ENCODE data around the gene KCTD18. TPM values are rescaled to one million over a fixed set of nuclear protein-coding genes. Genes with fewer than 3 reads are reported as not detected.

The KCTD18 gene
- total and polyA plus RNA-seq, 10 of the 15 experiments (the other 5 are each of a cell fraction or from before 2014, with no cell fraction given) = 1.4 to 16.9 (median 12.5) TPM

DNA sequence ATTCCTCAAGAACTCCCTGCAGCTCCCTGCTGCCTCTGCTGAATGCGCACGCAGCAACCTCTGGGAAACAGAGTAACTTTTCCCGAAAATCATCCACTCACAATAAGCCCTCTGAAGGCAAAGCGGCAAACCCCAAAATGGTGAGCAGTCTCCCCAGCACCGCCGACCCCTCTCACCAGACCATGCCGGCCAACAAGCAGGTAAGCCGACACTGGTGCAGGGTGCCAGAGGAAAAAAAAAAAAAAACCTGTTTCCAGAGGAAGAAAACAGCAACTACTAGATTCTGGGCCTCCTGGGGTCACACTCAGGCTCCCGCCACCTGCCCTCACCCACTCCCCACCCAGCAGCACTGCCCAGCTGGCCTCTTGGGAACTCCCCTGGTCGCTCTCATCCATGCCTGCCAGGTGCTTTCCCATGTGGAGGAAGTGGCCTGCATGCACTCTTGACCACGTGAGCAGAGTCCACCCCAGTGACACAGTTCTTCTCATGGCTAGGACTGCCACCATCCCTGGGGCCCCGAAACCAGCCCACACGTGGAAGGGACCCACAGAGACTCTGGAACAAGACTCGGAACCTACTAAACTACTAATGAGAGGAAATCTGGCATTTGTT lies 36.9 kb downstream of the KCTD18 start (continued):
- no peak for TF ChIP-seq POLR2AphosphoS2 (IDR thresholded peaks at IDR 0.05; ENCODE audit: low read depth, low read length)
- TF ChIP-seq, protein P1, sequence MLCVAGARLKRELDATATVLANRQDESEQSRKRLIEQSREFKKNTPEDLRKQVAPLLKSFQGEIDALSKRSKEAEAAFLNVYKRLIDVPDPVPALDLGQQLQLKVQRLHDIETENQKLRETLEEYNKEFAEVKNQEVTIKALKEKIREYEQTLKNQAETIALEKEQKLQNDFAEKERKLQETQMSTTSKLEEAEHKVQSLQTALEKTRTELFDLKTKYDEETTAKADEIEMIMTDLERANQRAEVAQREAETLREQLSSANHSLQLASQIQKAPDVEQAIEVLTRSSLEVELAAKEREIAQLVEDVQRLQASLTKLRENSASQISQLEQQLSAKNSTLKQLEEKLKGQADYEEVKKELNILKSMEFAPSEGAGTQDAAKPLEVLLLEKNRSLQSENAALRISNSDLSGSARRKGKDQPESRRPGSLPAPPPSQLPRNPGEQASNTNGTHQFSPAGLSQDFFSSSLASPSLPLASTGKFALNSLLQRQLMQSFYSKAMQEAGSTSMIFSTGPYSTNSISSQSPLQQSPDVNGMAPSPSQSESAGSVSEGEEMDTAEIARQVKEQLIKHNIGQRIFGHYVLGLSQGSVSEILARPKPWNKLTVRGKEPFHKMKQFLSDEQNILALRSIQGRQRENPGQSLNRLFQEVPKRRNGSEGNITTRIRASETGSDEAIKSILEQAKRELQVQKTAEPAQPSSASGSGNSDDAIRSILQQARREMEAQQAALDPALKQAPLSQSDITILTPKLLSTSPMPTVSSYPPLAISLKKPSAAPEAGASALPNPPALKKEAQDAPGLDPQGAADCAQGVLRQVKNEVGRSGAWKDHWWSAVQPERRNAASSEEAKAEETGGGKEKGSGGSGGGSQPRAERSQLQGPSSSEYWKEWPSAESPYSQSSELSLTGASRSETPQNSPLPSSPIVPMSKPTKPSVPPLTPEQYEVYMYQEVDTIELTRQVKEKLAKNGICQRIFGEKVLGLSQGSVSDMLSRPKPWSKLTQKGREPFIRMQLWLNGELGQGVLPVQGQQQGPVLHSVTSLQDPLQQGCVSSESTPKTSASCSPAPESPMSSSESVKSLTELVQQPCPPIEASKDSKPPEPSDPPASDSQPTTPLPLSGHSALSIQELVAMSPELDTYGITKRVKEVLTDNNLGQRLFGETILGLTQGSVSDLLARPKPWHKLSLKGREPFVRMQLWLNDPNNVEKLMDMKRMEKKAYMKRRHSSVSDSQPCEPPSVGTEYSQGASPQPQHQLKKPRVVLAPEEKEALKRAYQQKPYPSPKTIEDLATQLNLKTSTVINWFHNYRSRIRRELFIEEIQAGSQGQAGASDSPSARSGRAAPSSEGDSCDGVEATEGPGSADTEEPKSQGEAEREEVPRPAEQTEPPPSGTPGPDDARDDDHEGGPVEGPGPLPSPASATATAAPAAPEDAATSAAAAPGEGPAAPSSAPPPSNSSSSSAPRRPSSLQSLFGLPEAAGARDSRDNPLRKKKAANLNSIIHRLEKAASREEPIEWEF (IDR thresholded peaks at IDR 0.05; ENCODE audit: insufficient replicate concordance, low read depth, low read length) = no peak
- TF ChIP-seq STAT1 (conservative IDR thresholded peaks at IDR 0.05) = no peak
- TF ChIP-seq, protein P2, sequence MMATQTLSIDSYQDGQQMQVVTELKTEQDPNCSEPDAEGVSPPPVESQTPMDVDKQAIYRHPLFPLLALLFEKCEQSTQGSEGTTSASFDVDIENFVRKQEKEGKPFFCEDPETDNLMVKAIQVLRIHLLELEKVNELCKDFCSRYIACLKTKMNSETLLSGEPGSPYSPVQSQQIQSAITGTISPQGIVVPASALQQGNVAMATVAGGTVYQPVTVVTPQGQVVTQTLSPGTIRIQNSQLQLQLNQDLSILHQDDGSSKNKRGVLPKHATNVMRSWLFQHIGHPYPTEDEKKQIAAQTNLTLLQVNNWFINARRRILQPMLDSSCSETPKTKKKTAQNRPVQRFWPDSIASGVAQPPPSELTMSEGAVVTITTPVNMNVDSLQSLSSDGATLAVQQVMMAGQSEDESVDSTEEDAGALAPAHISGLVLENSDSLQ (IDR thresholded peaks at IDR 0.05) = no peak
- 0 out of 2 replicates have a peak, but pooled peaks have one; percentile 20 for TF ChIP-seq DPF2 (IDR thresholded peaks at IDR 0.05)
- no peak for TF ChIP-seq YBX1 (IDR thresholded peaks at IDR 0.05)
- TF ChIP-seq ZNF384 (IDR thresholded peaks at IDR 0.05; ENCODE audit: borderline replicate concordance, low read depth, low read length) = no peak
- TF ChIP-seq NRF1 (conservative IDR thresholded peaks at IDR 0.05; ENCODE audit: low read depth, low read length) = no peak
- TF ChIP-seq, protein P3, sequence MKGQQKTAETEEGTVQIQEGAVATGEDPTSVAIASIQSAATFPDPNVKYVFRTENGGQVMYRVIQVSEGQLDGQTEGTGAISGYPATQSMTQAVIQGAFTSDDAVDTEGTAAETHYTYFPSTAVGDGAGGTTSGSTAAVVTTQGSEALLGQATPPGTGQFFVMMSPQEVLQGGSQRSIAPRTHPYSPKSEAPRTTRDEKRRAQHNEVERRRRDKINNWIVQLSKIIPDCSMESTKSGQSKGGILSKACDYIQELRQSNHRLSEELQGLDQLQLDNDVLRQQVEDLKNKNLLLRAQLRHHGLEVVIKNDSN (IDR thresholded peaks at IDR 0.05; ENCODE audit: borderline replicate concordance, extremely low read length, insufficient read depth, low read depth, low read length) = peak; percentile 52
- 0 out of 2 replicates have a peak, but pooled peaks have one; percentile 12 for TF ChIP-seq MEF2A (IDR thresholded peaks at IDR 0.05; ENCODE audit: insufficient read depth, low read depth, low read length)
- TF ChIP-seq, protein P4, sequence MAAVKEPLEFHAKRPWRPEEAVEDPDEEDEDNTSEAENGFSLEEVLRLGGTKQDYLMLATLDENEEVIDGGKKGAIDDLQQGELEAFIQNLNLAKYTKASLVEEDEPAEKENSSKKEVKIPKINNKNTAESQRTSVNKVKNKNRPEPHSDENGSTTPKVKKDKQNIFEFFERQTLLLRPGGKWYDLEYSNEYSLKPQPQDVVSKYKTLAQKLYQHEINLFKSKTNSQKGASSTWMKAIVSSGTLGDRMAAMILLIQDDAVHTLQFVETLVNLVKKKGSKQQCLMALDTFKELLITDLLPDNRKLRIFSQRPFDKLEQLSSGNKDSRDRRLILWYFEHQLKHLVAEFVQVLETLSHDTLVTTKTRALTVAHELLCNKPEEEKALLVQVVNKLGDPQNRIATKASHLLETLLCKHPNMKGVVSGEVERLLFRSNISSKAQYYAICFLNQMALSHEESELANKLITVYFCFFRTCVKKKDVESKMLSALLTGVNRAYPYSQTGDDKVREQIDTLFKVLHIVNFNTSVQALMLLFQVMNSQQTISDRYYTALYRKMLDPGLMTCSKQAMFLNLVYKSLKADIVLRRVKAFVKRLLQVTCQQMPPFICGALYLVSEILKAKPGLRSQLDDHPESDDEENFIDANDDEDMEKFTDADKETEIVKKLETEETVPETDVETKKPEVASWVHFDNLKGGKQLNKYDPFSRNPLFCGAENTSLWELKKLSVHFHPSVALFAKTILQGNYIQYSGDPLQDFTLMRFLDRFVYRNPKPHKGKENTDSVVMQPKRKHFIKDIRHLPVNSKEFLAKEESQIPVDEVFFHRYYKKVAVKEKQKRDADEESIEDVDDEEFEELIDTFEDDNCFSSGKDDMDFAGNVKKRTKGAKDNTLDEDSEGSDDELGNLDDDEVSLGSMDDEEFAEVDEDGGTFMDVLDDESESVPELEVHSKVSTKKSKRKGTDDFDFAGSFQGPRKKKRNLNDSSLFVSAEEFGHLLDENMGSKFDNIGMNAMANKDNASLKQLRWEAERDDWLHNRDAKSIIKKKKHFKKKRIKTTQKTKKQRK (IDR thresholded peaks at IDR 0.05; ENCODE audit: low read depth, low read length) = no peak
- no peak for TF ChIP-seq KLF5 (IDR thresholded peaks at IDR 0.05; ENCODE audit: partially characterized antibody)
- peak; percentile 44; the same call in 1 of the 2 replicates for TF ChIP-seq RAD51 (IDR thresholded peaks at IDR 0.05)
- TF ChIP-seq NFYA (IDR thresholded peaks at IDR 0.05; ENCODE audit: borderline replicate concordance, low read depth, low read length) = no peak
- no peak for TF ChIP-seq SUZ12 (IDR thresholded peaks at IDR 0.05; ENCODE audit: unreplicated experiment)
- peak; percentile 36; the same call in 1 of the 2 replicates for TF ChIP-seq BCL11A (IDR thresholded peaks at IDR 0.05; ENCODE audit: low read depth, low read length)
- no peak for TF ChIP-seq CEBPB (IDR thresholded peaks at IDR 0.05; ENCODE audit: borderline replicate concordance in 1 of 2, low read depth in 2 of 2, low read length in 2 of 2)
- no peak for TF ChIP-seq SMAD1 (IDR thresholded peaks at IDR 0.05; ENCODE audit: low read depth, partially characterized antibody)
